Fibroblast of skin of abdomen (primary cell): ENCODE data around the gene TMEM151A.
"Not testable (repeated sequence)": the region's sequence is repeated elsewhere in the genome, so short reads cannot be mapped to it uniquely, and the experiment has no call there.

Experiments used
- DNase-seq: peaks from one replicate; pipeline ENCODE4 v3.0.0-alpha.2; 2013

Gene TMEM151A

GRCh38 chr11:66267379-66268243 is 24.1 kb upstream of the TMEM151A start:
- peak; percentile 89 for DNase-seq

- DNase-seq, result peak; percentile 99
Measured at GRCh38 chr11:66268244-66268951, 23.3 kb upstream of the TMEM151A start, which contains the start of gene RAB1B. RAB1B (plus strand) TSS chr11:66268639; CDS start chr11:66268680, 41 bp downstream.

GRCh38 chr11:66268952-66269905 is 22.5 kb upstream of the TMEM151A start:
- DNase-seq, result peak; percentile 45

- no peak for DNase-seq
Measured at GRCh38 chr11:66271816-66272215, 19.9 kb upstream of the TMEM151A start.

- no peak for DNase-seq
Measured at GRCh38 chr11:66272596-66272995, 19.1 kb upstream of the TMEM151A start.

- no peak for DNase-seq
Measured at GRCh38 chr11:66274219-66274618, 17.5 kb upstream of the TMEM151A start.

- DNase-seq, result no peak
Measured at GRCh38 chr11:66275396-66275795, 16.3 kb upstream of the TMEM151A start.

GRCh38 chr11:66275984-66276612 is 15.6 kb upstream of the TMEM151A start:
- DNase-seq, result no peak

- DNase-seq, result not testable (repeated sequence)
Measured at GRCh38 chr11:66276619-66277018, 15.1 kb upstream of the TMEM151A start.

- DNase-seq, result not testable (repeated sequence)
Measured at GRCh38 chr11:66277064-66277463, 14.6 kb upstream of the TMEM151A start.

- DNase-seq, result peak; percentile 22
Measured at GRCh38 chr11:66277471-66278362, 14.0 kb upstream of the TMEM151A start, which contains the start of gene CNIH2. CNIH2 (plus strand) TSS chr11:66278175; CDS start chr11:66278457, 282 bp downstream.

- DNase-seq, result peak; percentile 25
Measured at GRCh38 chr11:66278363-66279091, 13.2 kb upstream of the TMEM151A start.

GRCh38 chr11:66279092-66279734 is 12.5 kb upstream of the TMEM151A start:
- no peak for DNase-seq

GRCh38 chr11:66280428-66280827 is 11.3 kb upstream of the TMEM151A start:
- no peak for DNase-seq

- no peak for DNase-seq
Measured at GRCh38 chr11:66281001-66281400, 10.7 kb upstream of the TMEM151A start.

GRCh38 chr11:66281776-66282467 is 9.8 kb upstream of the TMEM151A start:
- no peak for DNase-seq

- peak; percentile 93 for DNase-seq
Measured at GRCh38 chr11:66282468-66283455, 8.9 kb upstream of the TMEM151A start.
